Testis (tissue), 2 donors: ENCODE measurements around the gene RAPGEF6.

Source experiments
- POLR2A ChIP-seq: fragments of 450-650 bp; IDR thresholded peaks from one replicate; pipeline ENCODE4 v1.6.1; 2017; ENCODE audit warnings: antibody characterized with exemption, mild to moderate bottlenecking, moderate library complexity
- TF ChIP-seq, protein P1 (sequence below), 3 experiments: fragments of 450-650 bp in 2 of 3; fragments of 200-600 bp in 1 of 3; sonication (generic) in 1 of 3; IDR thresholded peaks; one replicate each; pipeline ENCODE4 v1.5.1; 2016 to 2019; ENCODE audit warnings: antibody characterized with exemption in 3 of 3, mild to moderate bottlenecking in 2 of 3, moderate library complexity in 1 of 3

DNA sequence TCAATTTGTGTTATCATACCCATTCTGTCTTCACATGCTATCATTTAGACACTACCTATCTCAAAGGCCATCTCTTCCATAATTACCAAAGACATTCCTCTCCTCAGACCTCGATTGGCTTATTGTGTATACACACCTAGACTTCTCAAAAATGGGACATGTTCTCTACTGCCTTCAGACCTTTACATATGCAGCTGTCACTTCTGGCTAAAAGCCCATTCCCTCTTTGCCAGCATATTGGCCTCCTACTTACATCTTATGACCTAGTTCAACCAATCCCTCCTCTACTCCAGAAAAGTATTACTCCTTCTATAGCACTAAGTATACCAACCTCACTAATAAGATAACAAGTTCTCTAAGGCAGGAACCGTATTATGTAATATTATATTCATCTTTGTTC, 84.4 kb downstream of the RAPGEF6 start:
- TF ChIP-seq, protein P1, sequence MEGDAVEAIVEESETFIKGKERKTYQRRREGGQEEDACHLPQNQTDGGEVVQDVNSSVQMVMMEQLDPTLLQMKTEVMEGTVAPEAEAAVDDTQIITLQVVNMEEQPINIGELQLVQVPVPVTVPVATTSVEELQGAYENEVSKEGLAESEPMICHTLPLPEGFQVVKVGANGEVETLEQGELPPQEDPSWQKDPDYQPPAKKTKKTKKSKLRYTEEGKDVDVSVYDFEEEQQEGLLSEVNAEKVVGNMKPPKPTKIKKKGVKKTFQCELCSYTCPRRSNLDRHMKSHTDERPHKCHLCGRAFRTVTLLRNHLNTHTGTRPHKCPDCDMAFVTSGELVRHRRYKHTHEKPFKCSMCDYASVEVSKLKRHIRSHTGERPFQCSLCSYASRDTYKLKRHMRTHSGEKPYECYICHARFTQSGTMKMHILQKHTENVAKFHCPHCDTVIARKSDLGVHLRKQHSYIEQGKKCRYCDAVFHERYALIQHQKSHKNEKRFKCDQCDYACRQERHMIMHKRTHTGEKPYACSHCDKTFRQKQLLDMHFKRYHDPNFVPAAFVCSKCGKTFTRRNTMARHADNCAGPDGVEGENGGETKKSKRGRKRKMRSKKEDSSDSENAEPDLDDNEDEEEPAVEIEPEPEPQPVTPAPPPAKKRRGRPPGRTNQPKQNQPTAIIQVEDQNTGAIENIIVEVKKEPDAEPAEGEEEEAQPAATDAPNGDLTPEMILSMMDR (IDR thresholded peaks at IDR 0.05) = no peak
- TF ChIP-seq POLR2A = no peak
